ENCODE measurements around the gene BBS1.

The BBS1 gene

DNA sequence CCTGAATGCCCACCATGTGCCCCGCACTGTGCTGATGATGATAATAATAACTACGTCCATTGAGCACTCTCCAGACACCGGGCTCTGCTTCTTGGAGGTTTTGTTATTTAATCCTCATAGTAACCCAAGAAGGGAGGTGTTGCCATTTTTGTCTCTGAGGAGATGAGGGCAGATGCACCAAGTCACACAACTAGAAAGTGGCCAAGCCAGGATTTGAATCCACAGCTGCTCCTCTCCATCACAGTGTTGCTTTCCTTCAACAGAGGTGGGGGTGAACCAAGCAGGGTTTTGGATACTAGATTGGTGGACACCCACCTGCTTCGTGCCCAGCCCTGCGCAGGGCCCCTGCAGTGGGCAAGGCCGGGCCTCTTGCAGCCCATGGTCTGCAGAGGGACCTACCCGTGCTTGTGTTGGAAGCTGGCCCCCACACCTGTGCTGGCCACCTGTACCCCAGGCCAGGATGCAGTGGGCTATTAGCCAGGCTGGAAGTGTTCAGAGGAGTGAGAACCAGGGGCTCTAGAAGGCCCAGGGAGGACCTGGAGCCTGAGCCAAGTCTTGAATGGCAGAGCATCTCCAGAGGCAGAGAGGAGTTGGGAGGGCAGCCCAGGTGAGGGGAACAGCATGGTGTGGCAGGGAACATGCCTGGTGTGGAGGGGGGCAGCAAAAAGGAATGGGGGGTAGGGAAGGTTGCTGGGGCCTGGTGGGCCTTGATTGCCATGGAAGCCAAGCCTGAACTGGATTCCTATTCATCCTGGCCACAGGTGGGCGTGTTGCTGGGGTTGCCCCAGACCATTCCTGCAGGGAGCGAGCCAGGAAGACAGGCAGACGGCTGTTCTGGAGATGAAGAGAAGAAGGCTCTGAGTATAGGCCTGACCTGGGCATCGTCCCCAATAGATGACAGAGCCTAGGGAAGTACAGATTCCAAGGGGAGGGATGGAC, 32.9 kb upstream of the BBS1 start:
- DNase-seq (ENCODE audit: low read depth): no peak

DNA sequence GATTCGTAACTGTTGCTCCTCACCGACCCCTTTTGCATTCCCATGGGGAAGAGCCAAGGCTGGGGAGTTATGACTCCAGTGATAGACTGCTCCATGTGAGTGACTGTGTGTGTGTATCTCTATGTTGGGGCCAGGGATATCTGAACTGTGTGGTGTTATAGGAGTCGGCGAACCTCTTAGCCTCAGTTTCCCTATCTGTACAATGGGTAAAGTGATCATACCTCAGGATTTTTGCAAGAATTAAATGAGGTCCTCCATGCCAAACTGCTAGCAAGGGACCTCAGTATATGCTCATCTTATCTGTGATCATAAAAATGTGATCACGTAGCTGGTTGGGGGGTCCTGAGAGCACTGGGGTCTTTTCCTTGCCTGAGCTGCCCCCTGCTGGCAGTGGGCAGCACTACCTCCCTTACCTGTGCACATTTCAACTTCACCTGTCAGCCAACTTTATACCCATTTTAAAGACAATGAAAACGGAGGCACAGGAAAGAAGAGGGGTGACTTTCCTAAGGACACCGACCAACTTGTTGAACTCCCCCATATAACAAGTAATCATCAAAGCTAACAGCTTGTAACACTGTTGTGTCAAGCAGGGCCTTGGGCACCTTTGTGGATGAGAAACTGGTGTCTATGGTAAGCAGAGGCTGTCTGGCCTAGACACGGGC, 31.6 kb upstream of the BBS1 start:
- DNase-seq (ENCODE audit: low read depth): no peak

DNA sequence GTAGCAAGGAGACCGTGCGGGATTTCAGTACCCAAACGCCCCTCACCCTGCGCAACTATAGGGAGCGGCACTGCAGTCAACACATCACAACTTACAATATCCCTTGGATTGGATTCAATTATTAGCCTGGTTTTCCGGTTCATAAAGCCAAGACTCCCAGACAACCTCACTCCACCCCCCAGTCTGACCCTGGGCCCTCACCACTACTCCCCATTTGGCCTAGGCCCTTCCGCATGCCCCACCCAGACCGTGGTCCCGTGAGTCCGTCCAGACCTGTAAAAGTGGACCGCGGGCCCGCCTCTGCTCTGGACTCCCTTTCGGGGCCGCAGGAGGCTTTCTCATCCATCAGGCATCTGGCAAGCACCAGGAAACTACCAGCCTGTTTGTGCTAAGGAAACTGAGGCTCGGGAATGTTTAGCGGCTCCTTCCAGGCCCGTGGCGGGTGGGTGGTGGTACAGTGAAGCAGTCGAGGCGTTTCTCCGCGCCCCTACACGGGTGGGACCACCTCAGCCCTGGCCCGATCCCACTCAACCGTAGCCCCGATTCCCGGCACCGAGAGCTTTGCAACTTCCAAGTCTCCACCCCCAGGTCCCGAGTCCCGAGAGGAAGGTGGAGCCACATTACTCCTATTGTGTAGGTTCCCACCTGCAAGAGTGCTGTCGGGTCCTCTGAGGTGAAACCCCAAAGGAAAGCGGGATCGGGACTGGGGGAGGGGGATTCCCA, 30.9 kb upstream of the BBS1 start:
- no peak for DNase-seq (ENCODE audit: low read depth)

DNA sequence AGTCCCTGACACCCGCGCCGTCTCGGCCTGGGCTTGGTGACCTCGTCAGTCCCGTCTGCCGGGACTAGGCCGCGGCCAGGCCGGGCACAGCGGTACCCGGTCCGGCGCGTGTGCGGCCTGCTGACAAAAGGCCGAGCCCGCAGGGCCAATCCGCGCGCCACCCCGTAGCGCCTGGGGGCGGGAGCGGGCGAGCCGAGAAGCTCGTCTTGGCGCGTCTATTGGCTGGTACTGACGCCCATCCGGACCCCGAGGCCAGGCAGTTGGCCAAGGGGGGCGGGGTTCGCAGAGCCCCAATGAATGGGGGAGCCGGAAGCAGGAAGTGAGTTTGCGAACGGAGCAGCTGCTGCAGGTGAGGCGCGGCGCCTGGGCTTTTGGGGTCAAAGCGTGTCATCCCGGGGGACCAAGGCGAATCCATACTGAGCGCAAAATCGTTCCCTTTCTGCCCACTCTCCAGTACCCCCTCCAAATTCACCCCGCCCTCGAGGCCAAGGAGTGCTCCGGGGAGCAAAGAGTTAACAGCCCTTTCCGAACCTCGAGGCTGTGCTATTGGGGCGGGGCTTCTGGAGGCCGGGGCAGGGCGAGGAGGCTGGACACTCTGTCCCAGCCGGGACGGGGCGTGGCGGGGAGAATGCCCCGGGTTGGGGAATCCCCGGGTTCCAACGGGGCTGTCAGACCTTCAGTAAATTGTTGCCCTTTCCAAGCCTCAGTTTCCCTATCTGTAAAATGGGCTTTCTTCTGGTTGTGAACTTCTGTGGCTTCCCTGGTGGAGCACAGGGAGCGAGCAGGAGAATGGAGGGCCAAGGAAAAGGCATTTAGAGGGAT, 30.1 kb upstream of the BBS1 start, which contains the start of gene DPP3:
DPP3 (plus strand) TSS at position 318 of the 822 bp plus-strand sequence. CDS start 1,767 bp downstream, outside the sequence.
- DNase-seq (ENCODE audit: low read depth): peak; percentile 93

DNA sequence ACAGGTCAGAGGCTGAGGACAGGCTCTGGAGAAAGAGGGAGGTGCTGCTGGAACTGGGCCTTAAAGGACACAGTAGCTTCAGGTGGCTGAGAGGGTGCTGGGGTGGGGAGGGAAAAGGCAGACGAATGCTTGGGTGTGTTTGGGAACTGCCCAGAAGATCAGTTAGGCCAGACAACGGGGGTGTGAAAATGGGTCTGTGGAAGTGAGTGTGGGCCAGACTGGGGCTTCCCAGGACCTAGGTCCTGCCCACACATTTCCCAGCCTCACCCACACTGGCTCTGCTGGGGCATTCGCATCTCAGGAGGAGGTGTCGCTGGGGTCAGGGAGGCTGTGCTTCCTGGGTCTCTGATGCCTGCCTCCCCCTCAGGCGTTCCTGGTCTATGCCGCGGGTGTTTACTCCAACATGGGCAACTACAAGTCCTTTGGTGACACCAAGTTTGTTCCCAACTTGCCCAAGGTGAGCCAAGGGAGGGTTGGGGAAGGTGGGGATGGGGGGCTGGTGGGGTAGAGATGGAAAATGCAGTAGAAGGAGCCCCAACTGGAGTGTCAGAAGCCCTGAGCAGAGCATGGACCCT, 25.5 kb upstream of the BBS1 start:
- DNase-seq (ENCODE audit: low read depth): no peak

DNA sequence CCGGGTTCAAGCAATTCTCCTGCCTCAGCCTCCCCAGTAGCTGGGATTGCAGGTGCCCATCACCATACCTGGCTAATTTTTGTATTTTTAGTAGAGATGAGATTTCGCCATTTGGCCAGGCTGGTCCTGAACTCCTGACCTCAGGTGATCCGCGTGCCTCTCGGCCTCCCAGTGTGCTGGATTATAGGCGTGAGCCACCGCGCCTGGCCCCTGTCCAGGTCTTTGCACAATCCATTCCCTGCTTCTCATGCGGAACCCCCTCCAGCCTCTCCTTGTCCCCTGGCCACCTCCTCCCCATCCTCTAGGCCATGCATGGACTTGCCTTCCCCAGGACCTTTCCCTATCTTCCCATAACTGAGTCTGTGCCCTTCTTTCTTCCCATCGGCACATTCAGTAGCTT, 21.5 kb upstream of the BBS1 start:
- DNase-seq (ENCODE audit: low read depth): no peak

DNA sequence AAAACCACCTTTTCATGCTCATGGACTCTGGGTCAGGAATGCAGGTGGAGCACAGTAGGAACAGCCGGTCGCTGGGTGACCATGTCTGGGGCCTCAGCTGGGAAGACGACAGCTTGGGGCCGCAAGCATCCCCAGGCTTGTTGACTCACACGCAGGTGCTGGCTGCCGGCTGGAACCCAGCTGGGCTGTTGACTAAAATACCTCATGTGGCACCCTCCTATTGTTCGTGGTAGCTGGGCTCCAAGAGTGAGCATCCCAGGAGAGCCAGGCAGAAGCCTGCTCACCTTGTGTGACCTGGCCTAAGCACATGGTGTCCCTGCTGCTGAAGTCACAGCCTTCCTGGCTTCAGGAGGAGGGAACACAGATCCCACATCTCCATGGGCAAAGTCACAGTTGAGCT, 20.8 kb upstream of the BBS1 start:
- DNase-seq (ENCODE audit: low read depth): no peak

DNA sequence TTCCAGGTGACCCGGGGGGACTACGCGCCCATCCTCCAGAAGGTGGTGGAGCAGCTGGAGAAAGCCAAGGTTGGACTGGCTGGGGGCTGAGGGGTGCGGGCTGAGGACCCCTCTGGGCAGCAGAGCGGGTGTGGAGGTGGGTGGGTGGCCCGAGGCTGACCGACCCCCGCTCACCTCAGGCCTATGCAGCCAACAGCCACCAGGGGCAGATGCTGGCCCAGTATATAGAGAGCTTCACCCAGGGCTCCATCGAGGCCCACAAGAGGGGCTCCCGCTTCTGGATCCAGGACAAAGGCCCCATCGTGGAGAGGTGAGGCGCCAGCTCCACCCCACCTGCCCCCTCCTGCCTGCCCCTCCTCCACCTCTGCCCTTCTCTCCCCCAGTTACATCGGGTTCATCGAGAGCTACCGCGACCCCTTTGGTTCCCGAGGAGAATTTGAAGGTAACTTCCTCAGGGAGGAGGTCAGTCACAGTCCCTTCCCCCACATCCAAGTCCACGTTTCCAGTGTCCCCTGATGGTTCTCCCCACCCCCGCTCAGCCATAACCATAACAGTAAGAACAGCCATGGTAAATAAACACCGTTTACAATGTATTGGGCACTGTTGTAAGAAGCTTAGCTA, 19.0 kb upstream of the BBS1 start:
- DNase-seq (ENCODE audit: low read depth): no peak

DNA sequence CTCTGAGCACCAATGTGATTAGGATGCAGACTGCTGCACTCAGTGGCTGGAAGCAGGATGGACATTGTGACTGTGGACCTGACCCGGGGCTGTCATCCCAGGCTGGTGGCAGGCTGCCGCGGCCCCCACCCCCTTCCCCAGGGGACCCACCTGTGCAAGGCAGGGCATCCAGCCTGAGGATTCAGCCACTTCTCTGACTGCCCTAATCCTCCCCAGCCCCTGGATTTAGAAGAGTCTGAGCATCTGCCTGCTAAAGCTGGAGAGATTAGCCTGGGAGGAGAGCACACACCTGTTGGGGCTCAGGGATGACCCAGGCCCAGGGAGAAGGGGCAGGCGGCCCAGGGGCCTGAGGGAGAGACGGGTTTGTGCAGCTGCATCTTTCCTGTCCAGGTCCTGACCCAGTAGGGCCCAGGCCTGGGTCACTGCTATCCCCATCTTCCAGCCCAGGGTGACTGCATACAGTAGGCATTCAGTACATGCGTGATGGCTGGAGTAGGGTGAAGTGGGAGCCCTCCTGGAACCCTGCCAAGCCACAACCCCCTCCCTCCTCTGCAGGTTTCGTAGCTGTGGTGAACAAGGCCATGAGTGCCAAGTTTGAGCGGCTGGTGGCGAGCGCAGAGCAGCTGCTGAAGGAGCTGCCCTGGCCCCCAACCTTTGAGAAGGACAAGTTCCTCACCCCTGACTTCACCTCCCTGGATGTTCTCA, 18.1 kb upstream of the BBS1 start:
- no peak for DNase-seq (ENCODE audit: low read depth)

DNA sequence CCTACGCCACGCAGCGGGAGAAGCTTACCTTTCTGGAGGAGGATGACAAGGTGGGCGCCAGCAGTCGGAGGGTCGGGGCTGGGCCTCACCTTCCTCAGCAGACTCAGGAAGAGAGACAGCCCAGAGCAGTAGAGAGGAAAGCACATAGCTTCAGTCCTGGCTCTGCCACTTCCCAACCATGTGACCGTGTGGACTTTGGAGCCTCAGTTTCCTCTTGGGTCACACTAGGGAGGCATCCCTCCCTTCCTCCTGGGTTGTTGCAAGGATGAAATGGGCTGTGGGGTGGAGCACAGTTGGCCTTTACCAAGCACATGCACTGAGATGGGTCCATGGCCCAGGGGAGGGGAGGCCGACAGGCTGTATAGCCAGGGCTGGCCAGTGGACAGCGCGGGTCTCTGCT, 17.3 kb upstream of the BBS1 start:
- no peak for DNase-seq (ENCODE audit: low read depth)

DNA sequence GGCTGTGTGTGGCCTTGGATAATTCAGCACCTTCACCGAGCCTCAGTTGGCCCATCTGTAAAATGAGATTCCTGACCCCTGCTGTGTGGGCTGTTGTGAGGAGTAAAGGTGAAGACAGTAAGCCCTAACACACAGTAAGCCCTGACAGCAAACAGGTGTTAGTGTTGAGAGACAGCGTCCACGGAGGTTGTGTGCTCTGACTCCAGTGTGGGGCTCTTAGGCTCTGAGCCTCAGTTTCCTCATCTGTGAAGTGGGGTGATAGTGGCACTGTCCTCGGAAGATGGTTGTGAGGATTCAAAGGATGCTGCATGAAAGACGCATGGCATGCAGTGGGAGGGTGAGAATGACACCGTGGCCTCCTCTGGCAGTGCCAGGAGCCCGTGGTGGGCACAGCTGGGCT, 16.0 kb upstream of the BBS1 start:
- no peak for DNase-seq (ENCODE audit: low read depth)

DNA sequence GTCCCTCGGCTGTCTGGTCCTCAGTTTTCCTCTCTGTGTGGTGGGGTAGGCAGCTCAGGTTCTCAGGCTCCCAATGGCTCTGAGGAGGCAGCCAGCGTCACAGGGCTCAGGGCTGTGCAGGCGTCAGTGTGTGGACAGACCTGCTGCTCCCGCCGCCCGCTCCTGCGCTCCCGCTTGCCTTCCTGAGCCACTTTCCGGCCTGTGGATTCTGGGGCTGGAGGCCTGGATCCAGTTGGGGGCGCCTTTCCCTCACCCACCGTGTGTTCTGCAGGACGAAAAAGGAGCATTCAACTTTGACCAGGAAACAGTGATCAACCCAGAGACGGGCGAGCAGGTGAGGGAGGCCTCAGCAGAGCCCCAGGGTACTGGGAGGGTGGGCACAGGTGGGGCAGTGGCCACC, 15.5 kb upstream of the BBS1 start:
- no peak for DNase-seq (ENCODE audit: low read depth)

DNA sequence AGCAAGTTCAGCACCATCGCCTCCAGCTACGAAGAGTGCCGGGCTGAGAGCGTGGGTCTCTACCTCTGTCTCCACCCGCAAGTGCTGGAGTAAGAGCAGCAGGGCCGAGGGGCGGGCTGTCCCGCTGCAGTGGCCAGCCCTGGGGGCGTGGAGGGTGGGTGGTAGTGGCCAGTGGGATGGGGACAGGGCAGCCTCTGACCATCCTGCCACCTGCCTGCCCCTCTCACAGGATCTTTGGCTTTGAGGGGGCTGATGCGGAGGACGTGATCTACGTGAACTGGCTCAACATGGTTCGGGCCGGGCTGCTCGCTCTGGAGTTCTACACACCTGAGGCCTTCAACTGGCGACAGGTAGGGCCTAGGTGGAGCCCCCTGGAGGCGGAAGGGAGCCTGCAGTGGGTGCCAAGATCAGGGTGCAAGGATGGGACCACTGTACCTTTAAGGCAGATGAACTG, 15.0 kb upstream of the BBS1 start:
- DNase-seq (ENCODE audit: low read depth): no peak

DNA sequence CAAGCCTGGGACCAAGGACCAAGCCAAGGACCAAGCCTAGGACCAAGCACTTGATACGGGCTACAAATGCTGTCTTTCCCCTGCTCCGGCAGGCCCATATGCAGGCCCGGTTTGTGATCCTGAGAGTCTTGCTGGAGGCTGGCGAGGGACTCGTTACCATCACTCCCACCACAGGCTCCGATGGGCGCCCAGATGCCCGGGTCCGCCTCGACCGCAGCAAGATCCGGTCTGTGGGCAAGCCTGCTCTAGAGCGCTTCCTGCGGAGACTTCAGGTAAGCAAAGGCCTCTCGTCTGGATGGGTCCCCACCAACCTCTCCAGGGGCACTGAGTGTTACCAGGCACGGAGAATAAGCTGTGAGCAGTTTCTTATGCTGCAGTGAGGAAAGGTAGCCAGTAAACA, 13.2 kb upstream of the BBS1 start:
- no peak for DNase-seq (ENCODE audit: low read depth)

DNA sequence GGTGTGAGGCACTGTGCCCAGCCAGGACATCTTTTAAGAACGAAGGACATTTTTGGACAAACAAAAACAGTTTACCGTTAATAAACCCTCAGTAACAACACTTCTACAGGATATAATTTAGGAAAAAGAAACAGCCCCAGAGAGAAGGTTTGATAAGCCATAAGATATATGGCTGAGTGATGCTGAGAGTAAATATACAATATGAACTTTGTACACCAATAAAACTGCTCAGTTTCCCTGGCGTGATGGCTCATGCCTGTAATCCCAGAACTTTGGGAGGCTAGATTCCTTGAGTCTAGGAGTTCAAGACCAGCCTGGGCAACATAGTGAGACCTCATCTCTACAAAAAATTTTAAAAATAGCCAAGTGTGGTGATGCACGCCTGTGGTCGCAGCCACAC, 11.9 kb upstream of the BBS1 start:
- DNase-seq (ENCODE audit: low read depth): no peak

DNA sequence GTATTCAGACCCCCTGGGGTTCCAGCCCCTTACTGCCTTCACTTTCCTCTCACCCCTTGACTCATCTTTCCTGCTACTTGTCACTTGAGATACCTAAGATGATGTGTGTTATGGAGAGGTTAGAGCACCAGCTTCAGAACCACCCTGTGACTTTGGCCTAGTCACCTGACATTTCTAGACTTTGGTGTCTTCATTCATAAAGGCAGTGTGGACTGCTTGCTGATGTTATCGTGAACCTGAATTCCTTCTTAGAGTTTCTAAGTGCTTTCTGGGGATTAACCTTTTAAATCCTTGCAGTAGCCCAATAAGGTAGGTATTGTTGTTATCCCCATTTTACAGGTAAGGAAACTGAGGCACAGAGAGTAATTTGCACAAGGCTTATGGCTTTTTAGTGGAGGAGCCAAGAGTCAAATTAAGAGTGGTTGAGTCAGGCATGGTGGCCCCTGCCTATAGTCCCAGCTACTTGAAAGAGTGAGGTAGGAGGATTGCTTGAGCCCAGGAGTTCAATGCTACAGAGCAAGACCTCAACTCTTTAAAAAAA, 5.1 kb upstream of the BBS1 start:
- no peak for DNase-seq (ENCODE audit: low read depth)

DNA sequence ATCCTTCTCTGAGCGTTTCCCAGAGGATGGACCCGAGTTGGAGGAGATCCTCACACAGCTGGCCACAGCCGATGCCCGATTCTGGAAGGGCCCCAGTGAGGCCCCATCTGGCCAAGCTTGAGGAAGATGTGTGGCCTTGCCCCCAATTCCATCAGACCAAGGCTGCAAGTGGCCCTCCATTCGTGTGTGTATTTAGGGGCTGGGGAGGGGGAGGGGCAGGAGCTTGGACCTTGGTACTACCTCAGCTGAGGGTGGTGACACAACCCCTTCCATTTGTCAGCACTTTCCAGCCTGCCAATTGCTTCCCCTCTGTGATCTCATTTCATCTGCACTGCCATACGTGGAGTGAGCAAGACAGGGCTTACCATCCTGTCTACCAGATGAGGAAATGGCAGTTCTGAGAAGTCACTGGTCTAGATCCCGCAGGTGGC, 1.3 kb upstream of the BBS1 start:
- no peak for DNase-seq (ENCODE audit: low read depth)

DNA sequence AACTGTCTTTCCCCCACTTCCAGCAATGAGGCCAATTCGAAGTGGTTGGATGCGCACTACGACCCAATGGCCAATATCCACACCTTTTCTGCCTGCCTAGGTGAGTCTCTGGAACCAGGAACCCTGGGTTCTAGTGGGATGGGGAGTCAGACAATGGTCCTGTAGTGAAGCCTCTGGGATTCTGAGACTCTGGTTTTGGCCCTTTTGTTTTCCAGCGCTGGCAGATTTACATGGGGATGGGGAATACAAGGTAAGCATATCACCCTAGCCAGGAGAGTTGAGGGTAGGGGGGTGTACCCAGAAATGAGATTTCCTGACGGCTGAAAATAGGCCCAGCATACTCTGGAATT, 530 bp downstream of the BBS1 start:
- no peak for DNase-seq (ENCODE audit: low read depth)

DNA sequence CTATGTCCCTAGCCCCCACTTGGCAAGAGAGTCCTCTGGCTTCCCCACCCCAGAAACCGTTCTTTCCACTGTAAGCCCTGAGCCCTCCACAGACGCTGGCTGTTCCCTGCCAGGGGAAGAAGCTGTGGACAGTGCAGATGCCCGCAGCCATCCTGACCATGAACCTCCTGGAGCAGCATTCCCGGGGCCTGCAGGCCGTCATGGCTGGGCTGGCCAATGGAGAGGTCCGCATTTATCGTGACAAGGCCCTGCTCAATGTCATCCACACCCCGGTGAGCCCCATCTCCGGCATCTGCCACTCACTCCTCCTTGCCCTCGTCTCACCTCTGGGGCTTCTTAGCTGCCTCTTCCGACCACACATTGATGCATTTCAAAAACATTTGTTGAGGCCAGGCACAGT, 13.2 kb downstream of the BBS1 start:
- no peak for DNase-seq (ENCODE audit: low read depth)
